ENCODE measurements around the gene CORO2A. TPM values are rescaled to one million over a fixed set of nuclear protein-coding genes. Genes with fewer than 3 reads are reported as not detected.

The CORO2A gene
- polyA plus RNA-seq, 1 experiment, result 1.4 TPM

DNA sequence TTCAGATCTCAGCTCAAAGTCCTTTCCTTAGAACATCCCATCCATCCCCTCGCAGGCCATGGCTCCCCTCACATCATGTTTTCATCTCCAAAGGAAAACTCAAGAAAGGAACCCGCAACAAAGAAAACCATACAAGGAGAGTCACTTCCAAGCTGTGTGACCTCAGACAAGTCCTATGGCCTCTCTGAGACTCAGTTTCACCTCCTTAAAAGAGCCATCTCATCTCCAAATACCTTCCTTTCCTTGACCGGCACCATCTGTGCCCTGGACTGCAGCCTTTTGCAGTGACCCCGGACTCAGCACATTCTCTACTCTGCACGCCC lies 10.7 kb downstream of the CORO2A start:
- no peaks in the 10 kb centered on the region for H3K9me3 ChIP-seq (ENCODE audit: control insufficient read depth, insufficient read depth, low read length)
- DNase-seq (ENCODE audit: low read depth, low spot score), result no peak
- no peak overlapping the region for H3K27ac ChIP-seq (ENCODE audit: low read depth, low read length)
- TF ChIP-seq CTCF (IDR thresholded peaks at IDR 0.05; ENCODE audit: low read depth, low read length), result no peak
- no peak overlapping the region for H3K4me3 ChIP-seq (ENCODE audit: low read depth, low read length)
- POLR2A ChIA-PET, result no interaction called here
- H3K27me3 ChIP-seq (ENCODE audit: control insufficient read depth, insufficient read depth, low read length), result no peaks in the 10 kb centered on the region
- CTCF ChIA-PET, result interaction anchor here (0.7 kb wide), 1 partner anchor 13 kb away, joined by 3 read pairs; no protein-coding TSS in a partner anchor

DNA sequence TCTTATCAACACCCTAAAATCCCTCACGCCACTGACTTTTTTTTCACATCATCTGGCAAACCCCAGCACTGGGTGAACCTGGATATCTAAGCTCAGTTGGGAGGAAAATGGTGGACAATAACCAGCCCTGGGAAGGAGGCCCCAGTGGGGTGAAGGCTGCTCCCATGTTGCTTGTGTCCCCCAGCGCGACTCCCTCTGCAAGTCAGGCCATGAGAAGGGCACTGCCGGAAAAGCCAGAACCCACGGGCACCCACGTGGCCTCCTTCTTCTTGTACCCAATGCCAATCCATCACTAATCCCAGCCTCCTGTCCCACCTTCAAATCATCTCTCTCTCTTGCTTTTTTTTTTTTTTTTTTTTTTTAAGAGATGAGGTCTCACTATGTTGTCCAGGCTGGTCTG lies 11.4 kb downstream of the CORO2A start:
- ChIA-PET POLR2A (no interaction called here), CTCF (interaction anchor here (0.7 kb wide), 1 partner anchor 12 kb away, joined by 3 read pairs; no protein-coding TSS in a partner anchor)
- Histone ChIP-seq H3K9me3 (ENCODE audit: control insufficient read depth, insufficient read depth, low read length) (no peaks in the 10 kb centered on the region), H3K27ac (ENCODE audit: low read depth, low read length) (no peak overlapping the region), H3K27me3 (ENCODE audit: control insufficient read depth, insufficient read depth, low read length) (no peaks in the 10 kb centered on the region), H3K4me3 (ENCODE audit: low read depth, low read length) (no peak overlapping the region)
- TF ChIP-seq CTCF (IDR thresholded peaks at IDR 0.05; ENCODE audit: low read depth, low read length), result no peak
- DNase-seq (ENCODE audit: low read depth, low spot score), result no peak

- ChIA-PET POLR2A (no interaction called here), CTCF (no interaction called here)
- H3K4me3 ChIP-seq (ENCODE audit: low read depth, low read length), result no peak overlapping the region
- DNase-seq (ENCODE audit: low read depth, low spot score), result no peak
- H3K27ac ChIP-seq (ENCODE audit: low read depth, low read length), result no peak overlapping the region
- H3K9me3 ChIP-seq (ENCODE audit: control insufficient read depth, insufficient read depth, low read length), result no peaks in the 10 kb centered on the region
- peaks cover 9% of the 10 kb centered on the region for H3K27me3 ChIP-seq (ENCODE audit: control insufficient read depth, insufficient read depth, low read length)
- TF ChIP-seq CTCF (IDR thresholded peaks at IDR 0.05; ENCODE audit: low read depth, low read length), result no peak
Measured at GRCh38 chr9:98178874-98179850, 13.3 kb downstream of the CORO2A start.

DNA sequence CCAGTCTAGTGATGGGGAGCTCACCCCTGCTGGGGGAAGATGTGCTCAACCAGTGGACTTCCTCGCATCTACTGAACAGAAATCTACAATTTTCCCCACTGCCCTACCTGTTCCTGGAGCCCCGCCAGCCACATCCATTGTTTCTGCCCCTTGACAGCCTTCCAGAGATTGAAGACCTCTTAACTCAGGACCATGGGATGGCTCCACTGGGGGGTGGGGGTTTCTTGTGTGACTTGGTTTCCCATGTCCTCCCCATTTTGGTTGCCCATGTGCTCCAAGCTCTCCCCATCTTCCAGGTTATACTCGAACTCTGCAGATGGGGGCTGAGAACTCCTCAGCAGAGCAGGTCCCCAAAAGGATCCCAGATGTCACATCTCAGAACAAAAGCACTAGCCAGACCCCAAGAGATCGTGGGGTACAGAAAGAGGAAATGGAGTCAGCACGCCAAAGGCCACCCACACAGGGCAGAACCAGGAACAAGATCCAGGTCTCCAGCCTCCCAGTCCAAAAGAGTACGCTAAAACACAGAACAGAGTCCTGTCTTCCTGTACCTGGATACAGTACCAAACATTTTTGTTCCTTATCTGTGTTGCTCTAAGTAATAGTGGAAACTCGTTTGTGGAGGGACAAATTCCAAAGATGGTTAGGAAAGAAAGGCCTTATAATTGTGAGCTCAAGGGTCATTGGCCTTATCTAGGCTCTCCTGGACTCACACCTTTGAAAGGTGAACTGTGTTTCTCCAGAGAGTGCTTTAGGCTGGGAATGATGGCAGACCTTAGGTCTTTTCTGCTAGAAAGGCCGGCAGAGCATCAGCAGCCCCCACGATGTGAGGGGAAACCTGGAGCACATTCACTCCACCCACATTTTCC lies 15.8 kb downstream of the CORO2A start:
- CTCF ChIA-PET, result no interaction called here
- H3K27me3 ChIP-seq (ENCODE audit: control insufficient read depth, insufficient read depth, low read length), result peaks cover 9% of the 10 kb centered on the region
- H3K9me3 ChIP-seq (ENCODE audit: control insufficient read depth, insufficient read depth, low read length), result no peaks in the 10 kb centered on the region
- no peak overlapping the region for H3K4me3 ChIP-seq (ENCODE audit: low read depth, low read length)
- no peak for TF ChIP-seq CTCF (IDR thresholded peaks at IDR 0.05; ENCODE audit: low read depth, low read length)
- no peak for DNase-seq (ENCODE audit: low read depth, low spot score)
- POLR2A ChIA-PET, result no interaction called here
- no peak overlapping the region for H3K27ac ChIP-seq (ENCODE audit: low read depth, low read length)

- H3K9me3 ChIP-seq (ENCODE audit: control insufficient read depth, insufficient read depth, low read length), result no peaks in the 10 kb centered on the region
- no peak overlapping the region for H3K4me3 ChIP-seq (ENCODE audit: low read depth, low read length)
- ChIA-PET POLR2A (no interaction called here), CTCF (no interaction called here)
- no peak for DNase-seq (ENCODE audit: low read depth, low spot score)
- no peak for TF ChIP-seq CTCF (IDR thresholded peaks at IDR 0.05; ENCODE audit: low read depth, low read length)
- H3K27ac ChIP-seq (ENCODE audit: low read depth, low read length), result no peak overlapping the region
- peaks cover 9% of the 10 kb centered on the region for H3K27me3 ChIP-seq (ENCODE audit: control insufficient read depth, insufficient read depth, low read length)
Measured at GRCh38 chr9:98175762-98176161, 16.7 kb downstream of the CORO2A start.

Measured in AG04450 (cell line).